GM20431 (cell line): ENCODE measurements around the gene ITGA4.

Source experiments
- in situ Hi-C: fragments of 300-500 bp; cut with MseI, MboI; formaldehyde crosslinking; loops from one replicate; pipeline ENCODE4 v1.15.0; 2020; ENCODE audit warnings: low sequenced_read_pairs; ENCODE audit not compliant: unreplicated experiment

The ITGA4 gene

DNA sequence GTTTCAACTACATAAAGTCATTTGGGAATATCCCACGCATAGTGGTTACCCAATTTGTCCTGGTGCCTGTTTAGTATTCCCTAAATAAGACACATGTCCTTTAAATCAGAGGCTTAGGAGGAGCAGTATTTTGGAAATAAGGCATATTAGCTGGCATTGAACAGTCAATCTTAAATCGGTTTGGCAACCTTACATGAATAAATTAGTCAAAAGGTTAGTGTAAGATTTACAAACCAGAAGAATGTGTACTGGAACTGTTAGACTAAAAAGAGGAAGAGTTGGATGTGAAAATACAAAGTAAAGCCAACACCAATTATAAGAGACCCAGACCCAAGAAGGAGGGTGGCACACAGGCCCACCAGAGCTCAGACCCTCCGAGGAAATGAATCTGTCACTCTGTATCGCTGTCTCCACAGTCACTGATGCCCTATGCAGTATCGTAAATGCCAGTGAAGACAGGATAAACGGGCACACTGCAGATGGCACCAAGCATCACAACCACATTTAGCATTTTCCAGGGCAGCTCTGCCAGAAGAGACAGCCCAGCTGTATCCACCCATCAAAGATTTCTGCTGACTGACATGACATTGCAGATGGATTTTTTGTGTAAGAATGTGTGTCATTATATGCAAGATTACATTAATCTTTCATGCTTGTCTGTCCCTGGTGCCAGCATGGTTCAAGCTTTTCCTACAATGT, 109.3 kb downstream of the ITGA4 start:
- in situ Hi-C loops: no loop called here

- in situ Hi-C loops: loop anchor here (10.0 kb wide), 1 partner anchor 145 kb away; no protein-coding TSS in a partner anchor
These were observed 112.9 kb downstream of the ITGA4 start for GRCh38 chr2:181570059-181570458.

GRCh38 chr2:181570833-181571661, 113.9 kb downstream of the ITGA4 start:
- in situ Hi-C loops: loop anchor here (10.0 kb wide), 1 partner anchor 144 kb away; no protein-coding TSS in a partner anchor

DNA sequence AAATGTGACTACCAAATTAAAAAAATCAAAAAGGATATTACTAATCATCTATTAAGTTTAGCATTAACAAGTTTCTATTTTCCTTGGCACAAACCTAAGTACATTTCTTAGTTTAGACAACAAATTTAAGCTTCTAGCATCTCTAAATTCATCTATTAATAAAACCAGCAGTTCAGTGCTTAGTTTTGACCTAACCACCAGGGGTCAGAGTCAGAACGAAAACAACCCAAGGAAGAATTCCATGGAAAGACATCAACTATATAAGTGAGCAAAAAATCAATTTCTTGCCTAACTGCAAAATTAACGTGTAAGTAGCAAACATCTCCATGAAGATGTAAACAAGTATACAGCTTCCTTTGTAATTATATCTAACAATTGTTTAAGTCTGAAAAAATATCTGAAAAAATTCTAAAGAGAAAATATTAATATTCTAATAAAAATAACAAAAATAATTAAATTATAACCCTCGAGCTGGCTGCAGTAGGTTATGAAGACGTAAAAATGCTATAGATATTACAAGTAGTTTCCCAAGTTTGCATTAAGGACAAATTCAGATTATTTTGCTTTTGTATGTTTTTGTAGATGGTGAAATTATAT, 116.1 kb downstream of the ITGA4 start:
- in situ Hi-C loops: loop anchor here (10.0 kb wide), 1 partner anchor 142 kb away; no protein-coding TSS in a partner anchor

GRCh38 chr2:181574321-181574720, 117.1 kb downstream of the ITGA4 start:
- in situ Hi-C loops: loop anchor here (10.0 kb wide), 1 partner anchor 140 kb away; no protein-coding TSS in a partner anchor

GRCh38 chr2:181575024-181575649, 118.0 kb downstream of the ITGA4 start:
- in situ Hi-C loops: loop anchor here (10.0 kb wide), 1 partner anchor 140 kb away; no protein-coding TSS in a partner anchor

DNA sequence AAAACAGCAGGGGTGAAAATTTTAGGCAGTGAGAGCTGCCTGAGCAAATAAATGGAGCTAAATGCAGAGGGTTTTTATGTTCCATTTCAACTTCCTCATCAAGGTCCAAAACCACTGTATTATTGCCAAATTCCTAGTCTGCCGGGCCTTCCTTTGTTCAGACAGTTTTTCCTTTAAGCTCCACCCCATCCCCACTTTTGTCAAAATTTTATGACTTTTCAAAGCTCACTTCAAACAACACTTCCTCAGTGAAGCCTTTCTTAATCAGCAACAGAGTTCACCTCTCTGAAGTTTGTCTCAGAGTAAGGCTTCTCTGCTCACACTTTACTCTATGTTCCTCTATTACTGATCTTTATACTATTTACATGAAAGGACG, 118.5 kb downstream of the ITGA4 start:
- in situ Hi-C loops: loop anchor here (10.0 kb wide), 1 partner anchor 139 kb away; no protein-coding TSS in a partner anchor

GRCh38 chr2:181576431-181576830, 119.2 kb downstream of the ITGA4 start:
- in situ Hi-C loops: loop anchor here (10.0 kb wide), 1 partner anchor 138 kb away; no protein-coding TSS in a partner anchor

DNA sequence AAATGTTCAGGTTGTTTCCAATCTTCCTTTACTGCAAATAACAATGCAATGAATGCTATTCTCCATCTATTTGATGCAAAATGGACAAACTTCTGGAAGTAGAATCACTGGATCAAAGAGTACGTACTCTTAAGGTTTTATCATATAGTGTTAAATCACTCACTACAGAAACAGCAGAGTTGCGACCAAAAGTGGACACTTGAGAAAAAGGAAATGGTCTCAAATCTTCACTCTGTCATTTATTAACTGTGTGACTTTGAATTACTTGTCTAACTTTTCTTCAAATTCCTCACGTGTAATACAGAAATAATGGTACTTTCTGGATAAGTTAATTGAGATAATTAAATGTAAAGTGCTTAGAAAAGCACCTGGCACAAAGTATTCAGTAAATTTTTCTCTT, 121.6 kb downstream of the ITGA4 start:
- in situ Hi-C loops: loop anchor here (10.0 kb wide), 1 partner anchor 136 kb away; no protein-coding TSS in a partner anchor

- in situ Hi-C loops: no loop called here
These were observed 124.3 kb downstream of the ITGA4 start for GRCh38 chr2:181581534-181581933.

- in situ Hi-C loops: no loop called here
These were observed 128.5 kb downstream of the ITGA4 start for GRCh38 chr2:181585732-181586131.
